COR-L47 (cell line): ENCODE data around the gene FAM131A.
A peak's percentile ranks its signal among the peaks of the same experiment; 100 is the strongest.

Source experiments
- DNase-seq: peaks from one replicate; lab custom pipeline; 2025; lab: John Stamatoyannopoulos, UW

Gene FAM131A, protein sequence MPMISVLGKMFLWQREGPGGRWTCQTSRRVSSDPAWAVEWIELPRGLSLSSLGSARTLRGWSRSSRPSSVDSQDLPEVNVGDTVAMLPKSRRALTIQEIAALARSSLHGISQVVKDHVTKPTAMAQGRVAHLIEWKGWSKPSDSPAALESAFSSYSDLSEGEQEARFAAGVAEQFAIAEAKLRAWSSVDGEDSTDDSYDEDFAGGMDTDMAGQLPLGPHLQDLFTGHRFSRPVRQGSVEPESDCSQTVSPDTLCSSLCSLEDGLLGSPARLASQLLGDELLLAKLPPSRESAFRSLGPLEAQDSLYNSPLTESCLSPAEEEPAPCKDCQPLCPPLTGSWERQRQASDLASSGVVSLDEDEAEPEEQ

DNA sequence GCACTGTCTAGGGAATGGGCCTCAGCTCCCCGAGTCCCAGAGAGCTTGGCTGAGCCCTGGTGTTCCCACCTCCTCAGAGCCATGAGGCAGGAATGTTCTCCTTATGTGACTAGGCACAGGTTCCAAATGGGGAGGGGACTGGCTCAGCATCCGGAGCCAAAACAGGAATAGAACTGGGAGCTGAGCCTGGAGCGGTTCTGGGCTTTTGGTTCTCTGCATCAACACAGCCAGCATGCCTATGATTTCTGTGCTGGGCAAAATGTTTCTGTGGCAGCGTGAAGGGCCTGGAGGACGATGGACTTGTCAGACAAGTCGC, at the start of gene FAM131A:
TSS of gene FAM131A (plus strand) at position 202 of the 316 bp plus-strand sequence. CDS start at position 233, 31 bp downstream.
- DNase-seq, result no peak

- DNase-seq, result peak; percentile 73
Observed at GRCh38 chr3:184289426-184289938, 47.9 kb upstream of the FAM131A start.

DNA sequence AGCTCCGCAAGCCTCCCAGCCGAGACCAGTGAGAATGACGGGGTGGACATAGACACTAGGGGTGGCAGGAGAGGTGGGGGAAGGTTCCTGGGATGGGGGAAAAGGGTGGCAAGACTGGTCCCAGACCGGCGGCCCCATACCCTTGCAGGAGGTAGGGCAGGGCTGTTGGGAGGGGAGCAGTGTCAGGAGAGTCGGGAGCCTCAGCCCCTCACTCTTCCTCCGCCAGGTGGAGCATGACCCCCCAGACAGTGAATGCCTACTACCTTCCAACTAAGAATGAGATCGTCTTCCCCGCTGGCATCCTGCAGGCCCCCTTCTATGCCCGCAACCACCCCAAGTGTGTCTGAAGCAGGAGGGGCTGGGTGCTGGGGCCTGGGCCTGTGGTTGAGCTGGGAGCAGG, 47.1 kb upstream of the FAM131A start:
- no peak for DNase-seq

DNA sequence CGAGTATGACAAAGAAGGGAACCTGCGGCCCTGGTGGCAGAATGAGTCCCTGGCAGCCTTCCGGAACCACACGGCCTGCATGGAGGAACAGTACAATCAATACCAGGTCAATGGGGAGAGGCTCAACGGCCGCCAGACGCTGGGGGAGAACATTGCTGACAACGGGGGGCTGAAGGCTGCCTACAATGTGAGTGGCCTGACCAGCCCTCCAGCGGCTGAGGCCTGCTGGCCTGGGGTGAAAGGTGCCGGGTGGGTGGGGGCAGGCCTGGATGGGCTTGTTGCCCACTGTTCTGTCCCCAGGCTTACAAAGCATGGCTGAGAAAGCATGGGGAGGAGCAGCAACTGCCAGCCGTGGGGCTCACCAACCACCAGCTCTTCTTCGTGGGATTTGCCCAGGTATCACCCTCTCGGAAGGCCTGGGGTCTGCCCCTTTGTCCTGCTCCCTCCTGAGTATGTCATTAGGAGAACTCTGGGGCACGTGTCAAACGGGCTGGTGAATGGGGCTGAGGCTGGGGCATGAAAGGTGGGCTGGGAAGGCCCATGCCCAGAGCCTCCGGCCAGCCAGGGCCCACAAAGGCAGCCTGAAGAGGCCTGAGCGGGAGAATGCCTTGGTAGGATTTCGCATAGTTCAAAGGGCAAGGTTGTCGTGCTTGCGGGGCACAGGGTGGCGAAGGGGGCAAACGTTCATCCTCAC, 46.2 kb upstream of the FAM131A start:
- DNase-seq, result no peak

- DNase-seq, result no peak
Observed at GRCh38 chr3:184291738-184292445, 45.5 kb upstream of the FAM131A start.

GRCh38 chr3:184295771-184296170, 41.6 kb upstream of the FAM131A start:
- DNase-seq, result no peak

GRCh38 chr3:184296616-184297015, 40.8 kb upstream of the FAM131A start:
- no peak for DNase-seq

DNA sequence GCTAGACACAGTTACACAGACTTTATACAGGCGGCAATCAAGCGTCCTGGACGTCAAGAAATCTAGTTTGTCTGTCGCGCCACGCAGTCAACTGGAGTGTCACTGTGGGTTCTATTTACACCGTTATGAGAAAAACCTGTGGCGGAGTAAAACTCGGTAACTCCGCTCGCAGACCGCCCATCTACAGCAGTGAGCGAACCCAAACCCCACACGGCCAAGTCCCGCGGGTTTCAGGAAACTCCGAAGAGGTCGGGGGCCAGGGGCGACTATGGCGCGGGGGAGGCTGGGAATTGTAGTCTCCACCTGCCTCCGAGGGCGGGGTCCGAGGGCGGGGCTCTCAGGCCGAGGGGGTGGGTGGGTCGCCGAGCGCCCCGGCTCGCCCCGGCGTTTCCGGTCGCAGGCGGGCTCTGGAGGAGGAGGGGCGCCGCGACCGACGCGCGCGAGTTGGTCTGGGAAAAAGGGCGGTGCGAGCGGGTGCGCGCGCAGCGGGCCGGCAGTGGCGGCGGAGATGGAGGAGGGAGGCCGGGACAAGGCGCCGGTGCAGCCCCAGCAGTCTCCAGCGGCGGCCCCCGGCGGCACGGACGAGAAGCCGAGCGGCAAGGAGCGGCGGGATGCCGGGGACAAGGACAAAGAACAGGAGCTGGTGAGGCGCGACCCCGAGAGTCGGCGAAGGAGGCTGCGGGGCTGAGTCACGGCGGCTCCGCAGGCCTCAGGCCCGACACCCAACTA, 38.5 kb upstream of the FAM131A start, which contains the start of gene PSMD2:
TSS of gene PSMD2 (plus strand) at position 483 of the 729 bp plus-strand sequence. CDS start at position 509, 26 bp downstream.
- DNase-seq, result peak; percentile 99

GRCh38 chr3:184299488-184300377, 37.7 kb upstream of the FAM131A start:
- DNase-seq, result no peak

DNA sequence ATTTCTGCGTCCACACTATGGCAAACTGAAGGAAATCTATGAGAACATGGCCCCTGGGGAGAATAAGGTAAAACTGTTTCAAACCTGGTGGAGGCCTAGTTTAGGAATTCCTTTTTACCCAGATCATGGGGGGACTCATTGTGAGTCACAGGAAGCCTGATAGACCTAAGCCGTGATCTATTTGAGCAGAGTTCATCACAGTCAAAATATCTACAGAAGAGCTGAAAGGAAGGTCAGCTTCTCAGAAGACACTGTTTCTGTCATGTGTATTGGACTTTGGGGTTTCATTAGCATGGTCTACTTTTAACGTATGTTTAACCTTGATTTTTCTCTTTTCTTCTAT, 37.1 kb upstream of the FAM131A start:
- DNase-seq, result no peak

DNA sequence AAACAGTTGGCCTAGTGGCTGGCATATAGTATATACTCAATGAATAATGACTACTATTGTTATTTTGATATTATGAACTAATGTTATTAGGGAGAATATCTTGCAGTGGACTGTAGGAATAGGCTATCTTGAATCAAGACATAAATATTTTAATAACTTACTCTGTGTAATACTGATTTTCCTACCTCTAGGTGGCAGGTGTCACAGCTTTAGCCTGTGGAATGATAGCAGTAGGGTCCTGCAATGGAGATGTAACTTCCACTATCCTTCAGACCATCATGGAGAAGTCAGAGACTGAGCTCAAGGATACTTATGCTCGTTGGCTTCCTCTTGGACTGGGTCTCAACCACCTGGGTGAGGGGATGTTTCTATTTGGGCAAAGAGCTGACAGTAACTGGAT, 31.8 kb upstream of the FAM131A start:
- no peak for DNase-seq

DNA sequence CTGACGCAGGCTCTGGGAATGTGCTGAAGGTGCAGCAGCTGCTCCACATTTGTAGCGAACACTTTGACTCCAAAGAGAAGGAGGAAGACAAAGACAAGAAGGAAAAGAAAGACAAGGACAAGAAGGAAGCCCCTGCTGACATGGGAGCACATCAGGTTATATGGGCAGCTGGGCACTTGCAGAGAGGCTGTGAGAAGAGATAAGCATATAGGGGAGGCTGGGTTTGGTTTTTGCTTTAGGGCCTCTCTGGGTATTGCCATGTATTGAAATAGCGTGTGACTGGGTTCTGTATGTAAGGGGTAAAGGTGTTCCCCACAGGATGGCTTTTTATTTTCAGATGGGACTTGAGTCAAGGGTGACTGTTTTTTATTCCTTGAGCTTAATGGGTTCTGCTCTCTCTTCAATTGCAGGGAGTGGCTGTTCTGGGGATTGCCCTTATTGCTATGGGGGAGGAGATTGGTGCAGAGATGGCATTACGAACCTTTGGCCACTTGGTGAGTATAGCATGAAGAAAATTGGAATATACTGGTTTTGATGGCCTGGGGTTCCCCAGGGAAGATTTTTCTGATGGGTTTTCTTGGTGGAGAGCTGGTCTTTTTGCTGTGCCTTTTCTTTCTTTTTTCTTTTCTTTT, 30.9 kb upstream of the FAM131A start:
- DNase-seq, result no peak

DNA sequence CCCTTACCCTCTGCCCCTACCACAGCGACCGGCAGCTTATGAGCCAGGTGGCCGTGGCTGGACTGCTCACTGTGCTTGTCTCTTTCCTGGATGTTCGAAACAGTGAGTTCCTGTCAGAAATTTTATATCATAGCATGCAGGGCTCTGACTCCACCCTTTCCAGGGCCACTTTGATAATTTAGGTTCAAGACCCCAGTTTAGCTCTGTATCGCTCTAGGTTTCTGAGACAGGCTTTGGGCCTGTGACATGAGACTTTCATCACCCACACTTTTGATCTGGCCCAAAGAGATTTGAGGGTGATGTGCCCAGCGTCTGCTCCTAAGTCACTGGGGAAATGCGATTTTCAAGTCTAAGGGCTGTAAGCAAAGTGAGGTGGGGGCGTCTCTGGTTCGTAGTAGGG, 29.5 kb upstream of the FAM131A start:
- no peak for DNase-seq

DNA sequence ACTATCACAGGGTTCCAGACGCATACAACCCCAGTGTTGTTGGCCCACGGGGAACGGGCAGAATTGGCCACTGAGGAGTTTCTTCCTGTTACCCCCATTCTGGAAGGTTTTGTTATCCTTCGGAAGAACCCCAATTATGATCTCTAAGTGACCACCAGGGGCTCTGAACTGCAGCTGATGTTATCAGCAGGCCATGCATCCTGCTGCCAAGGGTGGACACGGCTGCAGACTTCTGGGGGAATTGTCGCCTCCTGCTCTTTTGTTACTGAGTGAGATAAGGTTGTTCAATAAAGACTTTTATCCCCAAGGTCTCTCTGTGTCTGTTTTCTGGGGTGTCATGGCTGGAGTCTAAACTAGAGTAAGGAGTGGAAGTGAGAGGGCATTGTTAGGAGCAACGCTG, 28.7 kb upstream of the FAM131A start:
- DNase-seq, result no peak

- DNase-seq, result no peak
Observed at GRCh38 chr3:184311633-184312032, 25.8 kb upstream of the FAM131A start.

DNA sequence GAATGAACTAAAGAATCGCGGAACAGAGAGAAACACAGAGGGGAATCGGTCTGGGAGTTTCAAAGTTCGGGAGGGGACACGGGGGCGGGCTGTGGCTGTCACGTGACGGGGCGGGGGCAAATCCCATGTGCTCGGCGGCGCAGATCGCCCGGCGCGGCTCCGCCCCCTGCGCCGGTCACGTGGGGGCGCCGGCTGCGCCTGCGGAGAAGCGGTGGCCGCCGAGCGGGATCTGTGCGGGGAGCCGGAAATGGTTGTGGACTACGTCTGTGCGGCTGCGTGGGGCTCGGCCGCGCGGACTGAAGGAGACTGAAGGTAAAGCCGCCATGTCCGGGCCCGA, 23.1 kb upstream of the FAM131A start, which contains the start of gene EIF4G1:
TSS of gene EIF4G1 (plus strand) at position 244 of the 337 bp plus-strand sequence. CDS start 1,191 bp downstream, outside the sequence.
- peak; percentile 96 for DNase-seq

- peak; percentile 65 for DNase-seq
Observed at GRCh38 chr3:184314700-184315542, 22.5 kb upstream of the FAM131A start.

DNA sequence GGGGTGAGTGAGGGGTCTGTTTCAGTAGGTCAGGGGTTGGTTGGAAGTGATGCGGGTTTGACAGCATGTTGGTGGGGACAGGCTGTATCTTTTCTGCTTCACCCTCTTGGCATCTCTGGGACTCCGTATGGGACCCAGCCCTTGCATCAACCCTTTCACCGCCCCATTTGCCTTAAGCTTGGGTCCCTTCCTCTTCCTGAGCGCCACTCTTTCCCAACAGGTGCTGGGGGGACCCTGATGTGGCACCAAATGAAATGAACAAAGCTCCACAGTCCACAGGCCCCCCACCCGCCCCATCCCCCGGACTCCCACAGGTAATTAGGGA, 21.9 kb upstream of the FAM131A start:
- DNase-seq, result no peak

- no peak for DNase-seq
Observed at GRCh38 chr3:184315871-184316661, 21.3 kb upstream of the FAM131A start.
